Gastroesophageal sphincter (tissue), 3 donors: Measurements from ENCODE around the gene GNAI1.

Source experiments
- EP300 ChIP-seq: sonication (generic); formaldehyde crosslinking; IDR thresholded peaks from one replicate; pipeline ENCODE4 v1.6.1; 2017; ENCODE audit warnings: antibody characterized with exemption, mild to moderate bottlenecking
- POLR2A ChIP-seq, 2 donors: fragments of 450-650 bp; IDR thresholded peaks; one replicate each; pipeline ENCODE4 v1.6.1; 2017; ENCODE audit warnings: antibody characterized with exemption in 2 of 2, mild to moderate bottlenecking in 2 of 2, moderate library complexity in 1 of 2
- POLR2AphosphoS5 ChIP-seq: sonication (generic); formaldehyde crosslinking; IDR thresholded peaks from one replicate; pipeline ENCODE4 v1.6.1; 2017; ENCODE audit warnings: antibody characterized with exemption
- TF ChIP-seq, protein P1 (sequence below), 4 experiments: fragments of 200-600 bp in 2 of 4; fragments of 450-650 bp in 2 of 4; sonication (generic) in 1 of 4; IDR thresholded peaks; one replicate each; pipeline ENCODE4 v1.5.1; 2017 to 2019; ENCODE audit warnings: antibody characterized with exemption in 4 of 4, mild to moderate bottlenecking in 2 of 4, moderate library complexity in 2 of 4

DNA sequence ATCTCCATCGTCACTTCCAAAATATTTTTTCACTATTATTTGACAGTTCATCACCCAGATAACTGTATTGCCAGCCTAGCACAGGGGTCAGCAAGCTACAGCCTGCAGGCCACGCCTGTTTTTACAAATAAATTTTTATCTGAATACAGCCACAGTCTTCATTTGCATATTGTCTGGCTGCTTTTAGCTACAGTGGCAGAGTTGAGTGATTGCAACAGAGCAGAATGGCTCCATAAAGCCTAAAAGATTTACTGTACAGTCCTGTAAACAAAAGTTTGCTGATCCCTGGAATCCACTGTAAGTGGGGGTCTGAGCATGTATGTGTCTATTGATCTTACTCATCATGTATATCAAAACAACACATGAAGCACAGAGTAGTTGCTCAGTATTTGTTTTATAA lies 45.9 kb upstream of the GNAI1 start:
- TF ChIP-seq, protein P1, sequence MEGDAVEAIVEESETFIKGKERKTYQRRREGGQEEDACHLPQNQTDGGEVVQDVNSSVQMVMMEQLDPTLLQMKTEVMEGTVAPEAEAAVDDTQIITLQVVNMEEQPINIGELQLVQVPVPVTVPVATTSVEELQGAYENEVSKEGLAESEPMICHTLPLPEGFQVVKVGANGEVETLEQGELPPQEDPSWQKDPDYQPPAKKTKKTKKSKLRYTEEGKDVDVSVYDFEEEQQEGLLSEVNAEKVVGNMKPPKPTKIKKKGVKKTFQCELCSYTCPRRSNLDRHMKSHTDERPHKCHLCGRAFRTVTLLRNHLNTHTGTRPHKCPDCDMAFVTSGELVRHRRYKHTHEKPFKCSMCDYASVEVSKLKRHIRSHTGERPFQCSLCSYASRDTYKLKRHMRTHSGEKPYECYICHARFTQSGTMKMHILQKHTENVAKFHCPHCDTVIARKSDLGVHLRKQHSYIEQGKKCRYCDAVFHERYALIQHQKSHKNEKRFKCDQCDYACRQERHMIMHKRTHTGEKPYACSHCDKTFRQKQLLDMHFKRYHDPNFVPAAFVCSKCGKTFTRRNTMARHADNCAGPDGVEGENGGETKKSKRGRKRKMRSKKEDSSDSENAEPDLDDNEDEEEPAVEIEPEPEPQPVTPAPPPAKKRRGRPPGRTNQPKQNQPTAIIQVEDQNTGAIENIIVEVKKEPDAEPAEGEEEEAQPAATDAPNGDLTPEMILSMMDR (IDR thresholded peaks at IDR 0.05): no peak
- no peak for TF ChIP-seq EP300
- no peak for TF ChIP-seq POLR2A (IDR thresholded peaks at IDR 0.05)
- no peak for TF ChIP-seq POLR2AphosphoS5
